Skin of body (tissue), 2 donors: Measurements from ENCODE around the gene PROSER3. TPM values are rescaled to one million over a fixed set of nuclear protein-coding genes. Genes with fewer than 3 reads are reported as not detected.
A peak's percentile ranks its signal among the peaks of the same experiment; 100 is the strongest.

ENCODE experiments used
- DNase-seq: peaks from one replicate; lab custom pipeline; 2025; lab: John Stamatoyannopoulos, UW
- total RNA-seq: library from RNA; depleted of rRNA; stranded (reverse); fragments of >200 nt; gene quantifications from one replicate; pipeline ENCODE4 v1.2.3, GENCODE V29; 2014

PROSER3 gene
- total RNA-seq, 1 donor from 2014 or later: 4.5 TPM

DNA sequence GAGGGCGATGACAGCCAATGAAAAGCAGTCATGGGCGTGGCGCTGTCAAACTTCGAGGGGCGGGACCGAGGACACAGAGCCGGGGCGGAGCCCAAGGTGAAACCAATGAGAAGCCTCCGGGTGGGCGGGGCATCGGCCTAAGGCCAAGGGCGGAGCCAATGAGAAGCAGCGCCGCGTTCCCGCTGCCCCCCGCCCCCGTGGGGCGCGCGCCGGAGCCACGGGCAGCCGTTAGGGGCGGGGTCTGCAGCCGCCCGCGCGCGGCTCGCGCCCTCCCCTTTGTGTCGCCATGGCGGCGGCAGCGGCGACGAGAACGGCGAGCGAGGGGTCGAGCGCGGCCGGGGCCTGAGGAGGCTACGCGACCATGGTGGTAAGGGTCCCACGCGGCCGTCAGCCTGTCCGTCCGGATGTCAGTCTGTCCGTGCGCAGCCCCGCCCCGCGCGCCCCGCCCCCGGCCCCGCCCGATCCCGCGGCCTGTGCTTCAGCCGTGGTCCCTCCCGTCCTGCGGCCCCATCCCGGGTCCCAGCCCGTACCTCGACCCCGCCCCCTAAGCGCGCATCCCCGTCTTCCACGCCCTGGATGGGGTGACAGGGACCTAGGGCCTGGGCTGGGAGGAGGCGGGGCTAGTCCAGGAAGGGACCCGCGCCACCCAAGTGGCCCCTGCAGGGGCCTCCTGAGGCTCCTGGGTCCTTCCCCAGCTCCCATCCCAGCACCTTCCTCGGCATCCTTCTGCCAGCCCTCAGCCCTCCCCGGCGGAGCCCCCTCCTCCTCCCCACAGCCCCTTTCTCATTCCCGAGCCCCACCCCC, 17.5 kb downstream of the PROSER3 start, which contains the start of gene ARHGAP33:
Gene ARHGAP33, plus strand, starts transcription at position 267 of the 804 bp plus-strand sequence. Its CDS starts 95 bp downstream, at position 362.
- peak; percentile 93 for DNase-seq

DNA sequence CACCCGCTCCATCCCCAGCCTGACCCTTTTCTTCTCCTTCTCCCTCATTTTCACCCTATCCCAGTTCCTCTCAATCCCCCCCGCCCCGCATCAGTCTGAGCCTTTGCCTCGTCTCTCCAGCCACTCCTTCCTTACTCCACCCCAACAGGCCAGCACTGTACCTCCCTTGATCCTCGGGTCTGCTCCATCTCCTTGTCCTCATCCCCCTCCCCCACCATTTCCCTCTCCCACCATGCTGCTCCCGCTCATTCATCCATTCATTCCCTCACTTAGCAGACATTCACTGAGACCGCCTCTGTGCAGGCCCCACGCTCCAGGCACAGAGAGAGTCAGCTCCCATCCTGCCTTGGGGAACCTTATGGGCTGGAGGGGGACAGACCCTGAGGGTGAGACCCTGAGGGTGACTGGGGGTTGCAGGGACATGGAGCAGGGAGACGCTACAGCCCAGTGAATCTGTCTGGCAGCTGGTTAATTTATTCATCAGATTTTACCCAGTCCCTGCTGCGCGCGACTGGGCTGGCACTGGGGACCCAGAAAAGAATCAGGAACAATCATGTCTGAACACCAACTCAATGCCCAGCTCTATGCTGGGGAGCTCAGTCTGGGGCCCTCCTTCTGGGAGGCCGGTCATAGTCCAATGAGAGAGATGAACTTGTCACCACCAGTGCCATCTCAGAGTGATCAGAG, 18.3 kb downstream of the PROSER3 start:
- DNase-seq: no peak

DNA sequence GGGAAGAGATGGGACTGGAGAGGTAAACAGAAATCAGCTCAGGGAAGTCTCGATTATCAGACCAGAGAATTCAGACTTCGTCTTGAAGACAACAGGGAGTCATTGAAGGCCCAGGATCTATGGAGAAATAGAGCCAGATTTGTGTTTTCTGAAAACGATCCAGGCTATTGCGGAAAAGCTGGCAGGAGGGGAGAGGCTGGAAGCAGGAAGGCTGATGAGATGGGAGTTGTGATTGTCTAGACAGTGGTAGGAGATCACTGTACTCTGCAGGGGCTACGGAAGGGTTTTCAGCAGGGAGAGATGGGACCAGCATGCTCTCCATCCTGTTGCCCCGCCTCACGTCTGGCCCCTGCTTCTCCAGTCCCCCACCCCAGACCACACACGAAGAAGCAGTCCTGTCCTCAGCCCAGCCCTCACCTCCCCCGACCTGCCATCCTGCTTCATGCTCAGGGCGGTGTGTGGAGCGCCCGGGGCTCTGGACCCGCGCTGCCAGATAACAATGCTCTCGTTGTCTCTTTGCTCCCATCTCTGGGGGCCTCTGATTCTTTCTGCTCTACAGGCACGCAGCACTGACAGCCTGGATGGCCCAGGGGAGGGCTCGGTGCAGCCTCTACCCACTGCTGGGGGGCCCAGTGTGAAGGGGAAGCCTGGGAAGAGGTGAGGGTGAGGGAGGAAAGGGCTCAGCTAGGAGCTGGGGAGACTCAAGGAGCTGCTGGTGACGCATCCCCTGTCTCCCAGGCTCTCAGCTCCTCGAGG, 19.3 kb downstream of the PROSER3 start:
- no peak for DNase-seq

DNA sequence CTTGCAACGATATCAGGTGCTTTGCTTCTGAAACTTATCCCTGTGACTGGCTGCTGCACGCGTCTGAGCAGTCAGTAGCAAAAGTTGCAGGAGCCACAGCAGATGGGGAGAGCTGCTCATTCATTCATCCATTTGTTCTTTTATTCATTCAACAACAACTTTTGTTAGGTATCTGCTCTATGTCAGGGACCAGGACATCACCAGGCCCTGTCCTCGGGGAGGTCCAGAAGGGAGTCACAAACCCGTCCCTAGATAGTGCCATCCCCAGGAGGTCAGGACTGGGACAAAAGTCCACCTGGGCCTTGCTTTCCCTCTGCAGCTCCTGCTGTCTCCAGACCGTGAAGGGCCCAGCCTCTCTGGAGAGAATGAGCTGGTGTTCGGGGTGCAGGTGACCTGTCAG, 20.0 kb downstream of the PROSER3 start:
- no peak for DNase-seq

GRCh38 chr19:35779033-35779432, 21.1 kb downstream of the PROSER3 start:
- no peak for DNase-seq

GRCh38 chr19:35780058-35780457, 22.1 kb downstream of the PROSER3 start:
- DNase-seq: no peak

DNA sequence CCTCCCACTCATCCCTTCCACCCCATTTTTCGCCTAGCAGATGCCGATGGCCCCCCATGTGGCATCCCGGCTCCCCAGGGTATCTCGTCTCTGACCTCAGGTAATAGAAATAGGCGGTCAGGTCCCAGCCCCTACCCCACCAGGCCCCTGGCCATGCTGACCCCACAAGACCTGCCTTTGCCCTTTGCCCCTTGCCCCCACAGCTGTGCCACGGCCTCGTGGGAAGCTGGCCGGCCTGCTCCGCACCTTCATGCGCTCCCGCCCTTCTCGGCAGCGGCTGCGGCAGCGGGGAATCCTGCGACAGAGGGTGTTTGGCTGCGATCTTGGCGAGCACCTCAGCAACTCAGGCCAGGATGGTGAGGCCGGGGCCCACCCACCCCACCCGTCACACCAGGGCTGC, 22.7 kb downstream of the PROSER3 start:
- DNase-seq: no peak

GRCh38 chr19:35781650-35782049, 23.7 kb downstream of the PROSER3 start:
- no peak for DNase-seq

GRCh38 chr19:35782589-35782988, 24.6 kb downstream of the PROSER3 start:
- no peak for DNase-seq

- DNase-seq: no peak
Observed at GRCh38 chr19:35783469-35784434, 25.8 kb downstream of the PROSER3 start.

GRCh38 chr19:35784503-35785338, 26.7 kb downstream of the PROSER3 start:
- no peak for DNase-seq

GRCh38 chr19:35785339-35785627, 27.3 kb downstream of the PROSER3 start:
- DNase-seq: no peak

GRCh38 chr19:35786299-35787160, 28.6 kb downstream of the PROSER3 start:
- no peak for DNase-seq

- DNase-seq: no peak
Observed at GRCh38 chr19:35787227-35787799, 29.3 kb downstream of the PROSER3 start.

GRCh38 chr19:35788205-35788960, 30.4 kb downstream of the PROSER3 start:
- DNase-seq: no peak

GRCh38 chr19:35789195-35789977, 31.4 kb downstream of the PROSER3 start:
- DNase-seq: no peak
